ENCODE measurements around the gene YY1.
"Not testable (repeated sequence)": the region's sequence is repeated elsewhere in the genome, so short reads cannot be mapped to it uniquely, and the experiment has no call there.

Gene YY1

GRCh38 chr14:100225169-100225568 is 13.8 kb upstream of the YY1 start:
- Histone ChIP-seq H3K9me2 (ENCODE audit: low read depth, low read length) (no peaks in the 10 kb centered on the region), H2AFZ (ENCODE audit: low read length) (no peak overlapping the region), H4K20me1 (ENCODE audit: insufficient read depth, low read length) (no peaks in the 10 kb centered on the region; the same call in 1 of the 2 replicates), H3F3A (ENCODE audit: insufficient read depth, low read length) (no peaks in the 10 kb centered on the region; the same call in 1 of the 2 replicates), H3K27me3 (ENCODE audit: insufficient read depth, low read length) (no peaks in the 10 kb centered on the region), H3K4me1 (ENCODE audit: insufficient read depth, low read length, severe bottlenecking) (peaks cover 17% of the 10 kb centered on the region), H3K9ac (ENCODE audit: low read length) (no peak overlapping the region), H3K4me2 (ENCODE audit: low read length) (no peak overlapping the region), H3K36me3 (ENCODE audit: insufficient read depth, low read length) (peaks cover 13% of the 10 kb centered on the region), H3K27ac (ENCODE audit: low read depth, low read length, poor library complexity, severe bottlenecking) (no peak overlapping the region), H3K9me3 (ENCODE audit: low read length) (no peaks in the 10 kb centered on the region), H3K4me3 (ENCODE audit: low read depth, low read length, poor library complexity, severe bottlenecking) (no peak overlapping the region), H3K79me2 (ENCODE audit: insufficient read depth, low read length) (no peaks in the 10 kb centered on the region)
- no peak for TF ChIP-seq CTCF (IDR thresholded peaks at IDR 0.05; ENCODE audit: low read length)

- Histone ChIP-seq H2AFZ (ENCODE audit: low read length) (no peak overlapping the region), H3K79me2 (ENCODE audit: insufficient read depth, low read length) (peaks cover 19% of the 10 kb centered on the region), H3K4me1 (ENCODE audit: insufficient read depth, low read length, severe bottlenecking) (no peaks in the 10 kb centered on the region), H3K4me3 (ENCODE audit: low read depth, low read length, poor library complexity, severe bottlenecking) (no peak overlapping the region), H3K27ac (ENCODE audit: low read depth, low read length, poor library complexity, severe bottlenecking) (no peak overlapping the region), H4K20me1 (ENCODE audit: insufficient read depth, low read length) (no peaks in the 10 kb centered on the region), H3K9me2 (ENCODE audit: low read depth, low read length) (no peaks in the 10 kb centered on the region), H3F3A (ENCODE audit: insufficient read depth, low read length) (no peaks in the 10 kb centered on the region; the same call in 1 of the 2 replicates), H3K36me3 (ENCODE audit: insufficient read depth, low read length) (peaks cover 37% of the 10 kb centered on the region), H3K9ac (ENCODE audit: low read length) (no peak overlapping the region), H3K27me3 (ENCODE audit: insufficient read depth, low read length) (no peaks in the 10 kb centered on the region), H3K4me2 (ENCODE audit: low read length) (no peak overlapping the region), H3K9me3 (ENCODE audit: low read length) (no peaks in the 10 kb centered on the region)
- TF ChIP-seq CTCF (IDR thresholded peaks at IDR 0.05; ENCODE audit: low read length) (no peak), EZH2 (IDR thresholded peaks at IDR 0.05; ENCODE audit: borderline replicate concordance, low read length) (no peak)
Measured at GRCh38 chr14:100230361-100230760, 8.6 kb upstream of the YY1 start.

- Histone ChIP-seq H4K20me1 (ENCODE audit: insufficient read depth, low read length) (no peaks in the 10 kb centered on the region), H3K9me3 (ENCODE audit: low read length) (no peaks in the 10 kb centered on the region), H3F3A (ENCODE audit: insufficient read depth, low read length) (no peaks in the 10 kb centered on the region), H3K27me3 (ENCODE audit: insufficient read depth, low read length) (no peaks in the 10 kb centered on the region), H3K4me1 (ENCODE audit: insufficient read depth, low read length, severe bottlenecking) (peaks cover 12% of the 10 kb centered on the region), H3K27ac (ENCODE audit: low read depth, low read length, poor library complexity, severe bottlenecking) (no peak overlapping the region), H3K9ac (ENCODE audit: low read length) (no peak overlapping the region), H3K4me3 (ENCODE audit: low read depth, low read length, poor library complexity, severe bottlenecking) (no peak overlapping the region), H3K79me2 (ENCODE audit: insufficient read depth, low read length) (peaks cover 47% of the 10 kb centered on the region), H3K4me2 (ENCODE audit: low read length) (no peak overlapping the region), H3K9me2 (ENCODE audit: low read depth, low read length) (no peaks in the 10 kb centered on the region), H2AFZ (ENCODE audit: low read length) (no peak overlapping the region), H3K36me3 (ENCODE audit: insufficient read depth, low read length) (peaks cover 37% of the 10 kb centered on the region)
- no peak for TF ChIP-seq CTCF (IDR thresholded peaks at IDR 0.05; ENCODE audit: low read length)
- no peak for TF ChIP-seq EZH2 (IDR thresholded peaks at IDR 0.05; ENCODE audit: borderline replicate concordance, low read length)
Measured at GRCh38 chr14:100234511-100234910, 4.4 kb upstream of the YY1 start.

- H3K9me2 ChIP-seq (ENCODE audit: low read depth, low read length); H2AFZ ChIP-seq (ENCODE audit: low read length); H4K20me1 ChIP-seq (ENCODE audit: insufficient read depth, low read length); H3K9me3 ChIP-seq (ENCODE audit: low read length); H3K27me3 ChIP-seq (ENCODE audit: insufficient read depth, low read length); H3F3A ChIP-seq (ENCODE audit: insufficient read depth, low read length); H3K27ac ChIP-seq (ENCODE audit: low read depth, low read length, poor library complexity, severe bottlenecking): not testable (repeated sequence)
- Histone ChIP-seq H3K4me3 (ENCODE audit: low read depth, low read length, poor library complexity, severe bottlenecking) (peak overlapping the region; percentile 78), H3K4me1 (ENCODE audit: insufficient read depth, low read length, severe bottlenecking) (peaks cover 21% of the 10 kb centered on the region), H3K36me3 (ENCODE audit: insufficient read depth, low read length) (peaks cover 37% of the 10 kb centered on the region), H3K79me2 (ENCODE audit: insufficient read depth, low read length) (peaks cover 60% of the 10 kb centered on the region), H3K4me2 (ENCODE audit: low read length) (peak overlapping the region; percentile 73), H3K9ac (ENCODE audit: low read length) (peak overlapping the region; percentile 91; the same call in 1 of the 2 replicates)
Measured at GRCh38 chr14:100236271-100236818, 2.6 kb upstream of the YY1 start.
